NCI-H187 (cell line): ENCODE results near the gene RAPGEFL1.
"Not testable (repeated sequence)": the region's sequence is repeated elsewhere in the genome, so short reads cannot be mapped to it uniquely, and the experiment has no call there.

Experiments used
- DNase-seq, 2 experiments: peaks; one replicate each; lab custom pipeline; 2025; lab: John Stamatoyannopoulos, UW

RAPGEFL1 gene

DNA sequence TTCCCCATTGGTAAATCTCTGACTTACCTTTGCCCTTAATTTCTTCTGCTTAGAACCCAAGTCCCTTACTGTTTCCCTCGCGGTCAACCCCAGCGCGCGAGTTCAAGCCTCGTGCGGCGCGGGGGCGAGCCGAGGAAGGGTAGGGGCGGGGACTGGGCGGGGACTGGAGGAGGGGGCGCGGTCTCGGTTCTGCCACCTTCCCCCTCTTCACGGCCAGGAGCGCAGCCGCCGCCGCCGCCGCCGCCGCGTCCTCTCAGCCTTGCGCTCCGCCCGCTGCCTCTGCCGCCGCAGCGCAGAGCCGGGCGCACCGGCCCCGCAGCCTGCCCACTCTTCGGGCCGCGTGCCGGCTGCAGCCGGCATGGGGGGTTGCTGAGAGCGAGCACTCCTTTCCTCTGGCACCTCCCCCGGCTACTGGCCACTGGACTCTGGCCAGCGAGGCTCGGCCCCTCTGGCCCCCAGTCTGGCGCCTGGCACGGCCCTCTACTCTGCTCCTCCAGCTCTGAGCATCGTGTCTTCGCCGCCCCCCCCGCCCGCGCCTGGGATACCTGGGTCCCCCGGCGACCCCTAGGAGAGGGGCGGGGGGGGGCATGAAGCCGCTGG lies at the start of gene RAPGEFL1:
RAPGEFL1 (plus strand) TSS at position 196 of the 600 bp plus-strand sequence; CDS start at position 588, 392 bp downstream.
- DNase-seq = peak; percentile 57 to 59

- no peak for DNase-seq
Measured at GRCh38 chr17:40129498-40129897, 47.8 kb upstream of the RAPGEFL1 start.

GRCh38 chr17:40130352-40131042 lies 46.8 kb upstream of the RAPGEFL1 start:
- DNase-seq = no peak

DNA sequence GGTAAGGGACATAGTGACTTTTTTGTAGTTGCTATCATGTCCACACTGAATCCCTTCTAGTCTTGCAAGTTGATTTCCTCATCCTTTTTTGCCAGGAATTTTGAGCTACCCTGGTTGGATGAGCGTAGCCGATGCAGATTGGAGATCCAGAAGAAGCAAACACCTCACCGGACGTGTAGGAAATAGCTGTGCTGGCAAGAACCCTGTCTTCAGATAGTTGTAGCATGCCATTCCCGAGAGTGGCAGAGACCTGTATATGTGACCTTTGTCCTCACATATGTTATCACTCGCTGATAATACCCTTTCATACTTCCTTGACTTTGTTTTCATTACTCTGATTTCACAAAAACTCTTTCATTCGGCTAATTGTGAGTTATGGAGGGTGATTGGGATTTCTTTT lies 43.1 kb upstream of the RAPGEFL1 start:
- DNase-seq = no peak

- DNase-seq = no peak
Measured at GRCh38 chr17:40135817-40136216, 41.5 kb upstream of the RAPGEFL1 start.

DNA sequence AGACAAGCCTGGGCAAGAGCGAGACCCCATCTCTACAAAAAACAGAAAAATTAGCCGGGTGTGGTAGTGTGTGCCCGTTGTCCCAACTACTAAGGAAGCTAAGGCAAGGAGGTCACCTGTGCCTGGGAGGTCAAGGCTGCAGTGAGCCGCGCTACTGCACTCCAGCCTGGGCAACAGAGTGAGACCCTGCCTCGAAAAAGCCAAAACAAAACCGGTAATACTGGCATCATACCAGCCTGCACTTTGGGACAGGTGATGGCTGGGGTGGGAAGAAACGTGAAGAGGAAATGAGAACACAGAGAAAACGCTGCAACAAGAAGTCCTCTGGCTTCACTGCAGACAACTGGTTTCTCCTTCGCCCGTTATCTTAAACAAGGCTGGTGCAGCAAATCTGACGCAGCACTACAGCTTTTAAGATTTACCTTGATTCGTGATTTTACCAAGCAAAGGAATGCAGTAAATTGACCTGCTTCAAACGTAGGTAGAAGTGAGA lies 37.7 kb upstream of the RAPGEFL1 start:
- no peak for DNase-seq

DNA sequence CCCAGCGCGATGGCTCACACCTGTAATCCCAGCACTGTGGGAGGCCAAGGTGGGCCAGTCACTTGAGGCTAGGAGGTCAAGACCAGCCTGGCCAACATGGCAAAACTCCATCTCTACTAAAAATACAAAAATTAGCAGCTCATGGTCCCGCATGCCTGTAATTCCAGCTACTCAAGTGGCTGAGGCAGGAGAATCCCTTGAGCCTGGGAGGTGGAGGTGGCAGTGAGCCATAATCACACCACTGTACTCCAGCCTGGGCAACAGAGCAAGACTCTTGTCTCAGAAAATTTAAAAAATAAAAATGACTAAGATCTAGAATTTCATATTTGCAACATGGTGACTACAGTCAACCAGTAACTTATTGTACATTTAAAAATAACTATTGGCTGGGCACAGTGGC lies 34.1 kb upstream of the RAPGEFL1 start:
- DNase-seq = not testable (repeated sequence)

DNA sequence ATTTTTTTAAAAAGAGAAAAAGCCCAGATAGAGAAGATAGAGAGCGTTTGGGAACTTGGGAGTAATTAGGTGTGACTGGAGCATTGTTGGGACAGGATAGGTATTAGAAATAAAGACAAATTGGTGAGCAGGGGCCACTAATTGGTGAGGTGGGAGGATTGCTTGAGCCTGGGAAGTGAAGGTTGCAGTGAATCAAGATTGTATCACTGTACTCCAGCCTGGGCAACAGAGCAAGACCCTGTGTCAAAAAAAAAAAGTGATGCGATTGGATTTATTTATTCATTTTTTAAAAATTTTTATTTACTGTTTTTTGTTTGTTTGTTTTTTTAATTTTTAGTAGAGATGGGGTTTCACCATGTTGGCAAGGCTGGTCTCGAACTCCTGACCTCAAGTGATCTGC lies 31.8 kb upstream of the RAPGEFL1 start:
- DNase-seq = no peak

DNA sequence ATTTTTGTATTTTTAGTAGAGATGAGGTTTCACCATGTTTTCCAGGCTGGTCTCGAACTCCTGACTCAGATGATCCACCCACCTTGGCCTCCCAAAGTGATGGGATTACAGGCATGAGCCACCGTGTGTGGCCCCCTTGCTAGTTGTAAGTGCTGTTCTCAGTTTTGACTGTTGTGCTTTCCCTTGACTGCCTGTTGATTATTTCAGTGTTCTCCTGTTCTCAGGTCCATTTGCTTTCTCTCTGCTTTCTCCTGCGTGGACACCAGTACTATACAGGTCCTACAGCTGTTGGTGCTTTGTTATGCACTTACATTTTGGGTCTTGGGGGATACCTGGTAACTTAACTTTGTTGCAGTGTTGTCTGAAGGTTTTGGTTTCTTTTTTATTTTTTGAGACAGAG lies 28.7 kb upstream of the RAPGEFL1 start:
- DNase-seq = no peak

- DNase-seq = no peak
Measured at GRCh38 chr17:40150276-40150675, 27.0 kb upstream of the RAPGEFL1 start.

DNA sequence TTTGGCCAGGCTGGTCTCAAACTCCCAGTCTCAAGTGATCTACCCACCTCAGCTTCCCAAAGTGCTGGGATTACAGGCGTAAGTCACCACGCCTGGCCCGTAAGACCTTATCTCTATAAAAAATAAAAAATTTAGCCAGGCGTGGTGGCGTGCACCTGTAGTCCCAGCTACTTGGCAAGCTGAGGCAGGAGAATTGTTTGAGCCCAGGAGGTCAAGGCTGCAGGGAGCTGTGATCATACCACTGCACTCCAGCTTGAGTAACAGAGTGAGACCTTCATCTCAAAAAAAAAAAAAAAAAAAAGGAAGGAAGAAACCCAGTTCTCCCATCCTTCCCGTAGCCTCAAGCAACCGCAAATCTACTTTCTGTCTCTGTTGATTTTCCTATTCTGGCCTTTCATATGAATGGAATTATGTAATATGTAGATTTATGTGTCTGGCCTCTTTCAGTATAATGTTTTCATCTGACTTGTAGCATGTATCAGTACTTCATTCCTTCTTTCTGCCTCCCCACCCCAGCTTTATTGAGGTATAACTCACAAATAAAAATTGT lies 25.8 kb upstream of the RAPGEFL1 start:
- no peak for DNase-seq

DNA sequence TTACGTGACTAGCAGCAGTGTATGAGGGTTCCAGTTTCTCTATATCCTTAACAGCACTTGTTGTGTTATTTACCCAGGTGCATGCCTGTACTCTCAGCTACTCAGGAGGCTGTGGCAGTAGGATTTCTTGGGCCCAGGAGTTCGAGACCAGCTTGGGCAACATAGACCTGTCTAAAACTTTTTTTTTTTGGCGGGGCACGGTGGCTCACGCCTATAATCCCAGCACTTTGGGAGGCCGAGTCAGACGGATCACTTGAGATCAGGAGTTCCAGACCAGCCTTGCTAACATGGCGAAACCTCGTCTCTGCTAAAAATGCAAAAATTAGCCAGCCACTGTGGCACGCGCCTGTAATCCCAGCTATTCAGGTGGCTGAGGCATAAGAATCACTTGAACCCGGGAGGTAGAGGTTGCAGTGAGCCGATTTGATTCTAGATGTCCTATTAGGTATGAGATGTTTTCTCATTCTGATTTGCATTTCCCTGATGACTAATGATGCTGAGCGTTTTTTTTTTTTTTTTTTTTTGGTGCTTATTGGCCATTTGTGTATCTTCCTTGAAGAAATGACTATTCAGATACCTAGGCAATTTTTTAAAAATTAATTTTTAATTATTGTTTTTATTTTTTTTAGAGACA lies 23.6 kb upstream of the RAPGEFL1 start:
- DNase-seq = no peak

DNA sequence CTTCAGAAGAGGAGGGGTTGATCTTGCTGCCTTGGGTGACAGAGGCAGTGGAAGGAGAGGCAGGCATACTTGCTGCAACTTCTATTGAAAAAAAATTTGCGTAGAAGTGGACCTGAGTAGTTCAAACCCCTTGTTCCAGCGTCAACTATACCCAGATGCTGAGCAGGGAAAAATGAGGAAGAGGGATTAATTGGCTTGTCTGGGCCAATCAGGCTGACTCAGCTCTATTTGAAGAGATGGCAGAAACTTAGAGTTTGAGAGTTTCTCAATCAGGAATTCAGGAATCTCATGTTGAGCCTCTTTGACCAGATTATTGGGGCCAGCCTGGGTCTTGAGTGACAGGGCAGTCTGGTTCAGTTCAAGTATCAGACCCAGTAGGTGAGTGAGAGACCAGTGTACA lies 19.3 kb upstream of the RAPGEFL1 start:
- DNase-seq = no peak

DNA sequence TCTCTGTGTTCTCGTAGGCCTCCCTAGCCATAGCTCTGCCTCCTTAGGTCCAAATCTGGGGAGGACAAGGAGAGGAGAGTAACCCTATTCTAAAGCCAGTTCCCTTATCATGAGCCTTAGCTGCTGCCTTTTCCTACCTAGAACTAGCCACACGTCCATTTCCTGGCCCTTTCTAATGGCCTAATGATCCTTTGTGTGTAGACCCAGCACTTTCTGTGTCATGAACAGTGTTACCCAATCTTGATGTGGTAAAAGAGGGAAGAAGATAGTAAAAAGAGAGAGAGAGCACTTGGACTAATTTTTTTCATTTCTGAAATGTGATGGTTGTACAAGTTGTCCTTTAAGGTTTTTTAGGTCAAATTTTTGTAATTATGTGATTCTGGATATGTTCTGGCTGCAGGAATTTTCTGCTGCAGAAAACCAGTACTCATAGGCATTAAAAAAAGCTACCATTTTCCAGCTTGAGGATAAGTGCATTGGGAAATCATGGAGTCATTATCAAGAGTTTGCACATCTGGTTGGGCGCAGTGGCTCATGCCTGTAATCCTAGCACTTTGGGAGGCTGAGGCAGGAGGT lies 18.7 kb upstream of the RAPGEFL1 start:
- DNase-seq = no peak

- DNase-seq = no peak
Measured at GRCh38 chr17:40159456-40159855, 17.8 kb upstream of the RAPGEFL1 start.

GRCh38 chr17:40167685-40168261 lies 9.5 kb upstream of the RAPGEFL1 start:
- no peak for DNase-seq

DNA sequence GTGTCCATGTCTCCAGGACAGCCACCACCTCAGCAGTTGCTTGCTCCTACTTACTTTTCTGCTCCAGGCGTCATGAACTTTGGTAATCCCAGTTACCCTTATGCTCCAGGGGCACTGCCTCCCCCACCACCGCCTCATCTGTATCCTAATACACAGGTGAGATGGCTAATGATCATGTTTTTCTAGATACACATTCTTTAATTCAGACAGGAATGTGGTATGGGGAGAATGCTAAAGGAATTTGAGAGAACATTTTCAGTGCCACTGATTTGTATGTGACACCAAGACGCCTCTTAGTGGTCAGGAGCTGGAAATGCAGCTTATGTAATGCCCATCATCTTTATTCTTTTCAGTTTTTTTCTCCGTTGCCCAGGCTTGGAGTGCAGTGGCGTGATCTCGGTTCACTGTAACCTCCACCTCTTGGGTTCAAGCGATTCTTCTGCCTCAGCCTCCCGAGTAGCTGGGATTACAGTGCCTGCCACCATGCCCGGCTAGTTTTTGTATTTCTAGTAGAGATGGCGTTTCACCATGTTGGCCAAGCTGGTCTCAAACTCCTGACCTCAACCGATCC lies 8.9 kb upstream of the RAPGEFL1 start:
- DNase-seq = no peak

GRCh38 chr17:40170325-40170724 lies 6.9 kb upstream of the RAPGEFL1 start:
- DNase-seq = no peak

GRCh38 chr17:40171750-40172149 lies 5.5 kb upstream of the RAPGEFL1 start:
- no peak for DNase-seq

DNA sequence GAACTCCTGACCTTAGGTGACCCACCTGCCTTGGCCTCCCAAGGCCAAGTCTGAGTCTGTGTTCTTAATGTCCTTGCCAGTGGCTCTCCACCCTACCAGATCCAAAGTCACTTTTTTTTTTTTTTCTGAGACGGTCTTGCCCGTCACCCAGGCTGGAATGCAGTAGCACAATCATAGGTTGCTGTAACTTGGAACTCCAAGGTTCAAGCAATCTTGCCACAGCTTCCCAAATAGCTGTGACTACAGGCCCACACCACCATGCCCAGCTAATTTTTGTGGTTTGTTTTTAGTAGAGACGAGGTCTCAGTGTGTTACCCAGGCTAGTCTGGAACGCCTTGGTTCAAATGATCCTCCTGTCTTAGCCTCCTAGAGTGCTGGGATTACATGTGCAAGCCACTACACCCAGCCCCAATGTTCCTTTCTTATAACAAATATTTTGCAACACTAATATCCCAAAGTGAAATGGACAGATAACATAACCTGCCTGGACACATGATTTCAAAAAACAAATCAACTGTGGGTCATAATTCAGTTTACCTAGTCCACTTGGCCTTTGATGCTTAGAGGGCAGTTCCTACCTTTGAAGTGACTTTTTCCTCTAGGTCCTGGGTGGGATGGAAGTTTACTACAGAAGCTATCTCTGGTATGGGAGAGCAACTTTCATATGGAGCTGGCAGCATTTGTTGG lies 4.0 kb upstream of the RAPGEFL1 start:
- DNase-seq = no peak

GRCh38 chr17:40173778-40174135 lies 3.5 kb upstream of the RAPGEFL1 start:
- no peak for DNase-seq
